ENCODE measurements around the gene PGM2L1. TPM values are rescaled to one million over a fixed set of nuclear protein-coding genes. Genes with fewer than 3 reads are reported as not detected.

Gene PGM2L1
- total and polyA plus RNA-seq, 2 experiments from 2014 or later = 32.6 to 44.4 TPM

GRCh38 chr11:74338963-74339362 lies 59.3 kb downstream of the PGM2L1 start (continued):
- TF ChIP-seq ZNF462 (CRISPR knock-in tag; IDR thresholded peaks at IDR 0.05) (no peak), STAT1 (IDR thresholded peaks at IDR 0.05; ENCODE audit: unreplicated experiment) (no peak), CREB1 (CRISPR knock-in tag; IDR thresholded peaks at IDR 0.05; ENCODE audit: low read depth) (no peak), EZH2phosphoT487 (IDR thresholded peaks at IDR 0.05; ENCODE audit: unreplicated experiment) (no peak), EZH2 (IDR thresholded peaks at IDR 0.05; ENCODE audit: low read depth, unreplicated experiment) (no peak), ETS1 (IDR thresholded peaks at IDR 0.05) (no peak)

- Histone ChIP-seq H3K36me3 (ENCODE audit: insufficient read depth) (peaks cover 12% of the 10 kb centered on the region), H3K27me3 (ENCODE audit: insufficient read depth) (no peaks in the 10 kb centered on the region), H3K79me2 (replicated peaks; ENCODE audit: insufficient read depth) (no peaks in the 10 kb centered on the region), H2AFZ (no peak overlapping the region), H3K9me2 (ENCODE audit: insufficient read depth) (no peaks in the 10 kb centered on the region), H3F3A (replicated peaks; ENCODE audit: low read depth) (no peaks in the 10 kb centered on the region), H3K4me2 (no peak overlapping the region), H3K4me1 (ENCODE audit: insufficient read depth) (no peaks in the 10 kb centered on the region), H3K27ac (ENCODE audit: low read depth) (no peak overlapping the region), H4K20me1 (replicated peaks; ENCODE audit: insufficient read depth) (no peaks in the 10 kb centered on the region), H3K4me3 (no peak overlapping the region)
- Mint-ChIP-seq H3K4me3 (no peak overlapping the region), H3K36me3 (ENCODE audit: low read depth) (peaks cover 10% of the 10 kb centered on the region), H3K9me3 (peaks cover under 1% of the 10 kb centered on the region; the same call in 2 of the 3 replicates), H3K4me1 (no peaks in the 10 kb centered on the region), H3K27ac (no peak overlapping the region), H3K27me3 (ENCODE audit: insufficient read depth, low read depth, poor library complexity) (no peaks in the 10 kb centered on the region)
- DNase-seq (ENCODE audit: low spot score) (no peak), ATAC-seq (no peak)
- TF ChIP-seq ZNF114 (CRISPR knock-in tag; IDR thresholded peaks at IDR 0.05) = no peak
- TF ChIP-seq JUNB (IDR thresholded peaks at IDR 0.05; ENCODE audit: unreplicated experiment) = no peak
- TF ChIP-seq ETS1 (IDR thresholded peaks at IDR 0.05) = no peak
- no peak for TF ChIP-seq ZNF462 (CRISPR knock-in tag; IDR thresholded peaks at IDR 0.05)
Observed at GRCh38 chr11:74333193-74333592, 65.0 kb downstream of the PGM2L1 start.
